HK-2 (cell line): ENCODE data around the gene BNC2.
"Not testable (repeated sequence)": the region's sequence is repeated elsewhere in the genome, so short reads cannot be mapped to it uniquely, and the experiment has no call there.

Source experiments
- DNase-seq: peaks from one replicate; pipeline ENCODE4 v3.0.0-alpha.2; 2018; ENCODE audit not compliant: unreplicated experiment

BNC2 gene

DNA sequence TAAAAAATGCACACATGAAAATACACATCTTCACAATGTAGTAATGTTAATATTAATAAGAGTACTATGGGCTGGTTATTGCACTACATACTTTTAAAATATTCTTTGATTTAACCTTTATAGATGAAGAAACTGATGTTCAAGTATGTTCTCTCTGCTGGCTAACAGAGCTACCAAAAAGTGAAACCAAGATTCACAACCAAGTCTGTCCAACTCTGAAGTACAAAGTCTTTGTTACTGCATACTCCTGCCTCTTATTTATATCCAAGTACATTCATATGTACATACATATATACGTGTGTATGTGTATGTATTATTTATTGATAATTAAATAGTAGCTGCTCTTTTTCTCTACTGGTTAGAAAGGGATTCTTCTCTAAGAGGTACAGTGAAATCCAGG lies 325.6 kb downstream of the BNC2 start:
- DNase-seq: no peak

DNA sequence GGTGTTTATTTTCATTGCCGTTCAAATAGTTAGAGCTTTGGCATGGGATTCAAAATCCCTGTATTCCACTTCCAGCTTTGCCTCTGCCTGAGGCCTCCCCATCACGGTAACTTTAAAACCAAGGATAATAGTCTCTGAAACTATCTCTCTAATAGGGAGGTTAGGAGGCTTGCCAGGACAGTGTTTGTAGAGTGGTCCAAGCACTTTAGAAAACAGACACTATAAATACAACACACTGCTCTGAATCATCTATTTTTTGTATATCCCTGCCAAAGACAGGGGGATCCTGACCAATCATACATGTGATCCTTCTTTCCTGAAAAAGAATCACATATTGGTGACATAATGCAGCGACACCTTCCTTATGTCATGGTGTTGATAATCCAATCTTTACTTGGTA lies 326.8 kb downstream of the BNC2 start:
- DNase-seq: no peak

DNA sequence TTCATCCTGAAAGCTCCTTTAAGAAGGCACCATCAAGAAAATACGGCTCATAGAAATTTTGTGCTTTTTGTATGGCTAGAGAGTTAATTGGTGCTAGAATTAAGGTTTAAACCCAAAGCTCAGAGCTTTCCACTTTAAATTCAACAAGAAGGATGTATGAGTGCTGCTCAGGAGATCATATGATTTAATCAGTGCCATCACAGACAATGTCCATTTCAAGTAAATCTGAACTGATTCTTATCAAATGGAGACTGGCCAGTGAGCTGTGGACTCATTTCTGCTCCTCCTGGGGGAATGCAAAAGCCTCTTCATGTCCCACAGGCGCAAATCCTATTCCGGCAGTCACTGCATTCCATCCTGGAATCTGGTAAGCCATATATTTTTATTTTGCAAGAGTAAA lies 327.2 kb downstream of the BNC2 start:
- DNase-seq: no peak

GRCh38 chr9:16542290-16542689 lies 328.2 kb downstream of the BNC2 start:
- no peak for DNase-seq

GRCh38 chr9:16540743-16541613 lies 329.5 kb downstream of the BNC2 start:
- DNase-seq: no peak

GRCh38 chr9:16539626-16540025 lies 330.8 kb downstream of the BNC2 start:
- DNase-seq: not testable (repeated sequence)

- no peak for DNase-seq
Measured at GRCh38 chr9:16535555-16535954, 334.9 kb downstream of the BNC2 start.

DNA sequence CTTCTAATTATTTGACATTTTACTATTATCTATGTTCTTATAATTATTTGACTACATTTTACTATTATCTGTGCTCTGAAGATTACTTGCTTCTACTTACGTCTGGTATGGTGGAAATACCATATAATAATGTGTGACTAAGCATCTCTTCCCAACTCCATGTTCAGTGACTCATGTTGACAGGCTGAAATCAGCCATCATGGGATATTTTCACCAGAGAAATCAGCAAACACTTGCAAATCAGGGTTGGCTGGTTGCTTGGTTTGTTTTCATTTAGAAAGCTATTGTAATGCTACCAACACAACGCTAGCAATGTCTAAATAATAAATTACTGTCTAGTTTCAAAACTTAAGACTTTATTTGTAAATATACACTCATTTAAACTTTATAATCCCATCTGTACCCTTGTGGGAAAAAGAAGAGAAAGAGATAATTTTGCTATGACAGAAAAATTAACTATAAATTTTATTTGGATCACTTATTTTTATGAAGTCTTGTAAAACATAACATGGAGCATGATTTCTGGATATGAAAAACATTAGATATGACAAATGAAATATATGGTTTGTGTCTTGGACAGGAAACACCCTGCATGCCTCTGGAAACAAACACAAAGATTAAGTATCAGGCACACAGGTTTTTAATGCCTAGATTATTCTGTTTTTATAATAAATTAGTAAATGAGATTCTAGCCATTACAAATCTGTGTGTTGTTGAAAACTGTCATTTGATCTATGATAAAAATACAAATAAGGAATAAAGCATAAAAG lies 337.6 kb downstream of the BNC2 start:
- no peak for DNase-seq

- no peak for DNase-seq
Measured at GRCh38 chr9:16532272-16532671, 338.2 kb downstream of the BNC2 start.

DNA sequence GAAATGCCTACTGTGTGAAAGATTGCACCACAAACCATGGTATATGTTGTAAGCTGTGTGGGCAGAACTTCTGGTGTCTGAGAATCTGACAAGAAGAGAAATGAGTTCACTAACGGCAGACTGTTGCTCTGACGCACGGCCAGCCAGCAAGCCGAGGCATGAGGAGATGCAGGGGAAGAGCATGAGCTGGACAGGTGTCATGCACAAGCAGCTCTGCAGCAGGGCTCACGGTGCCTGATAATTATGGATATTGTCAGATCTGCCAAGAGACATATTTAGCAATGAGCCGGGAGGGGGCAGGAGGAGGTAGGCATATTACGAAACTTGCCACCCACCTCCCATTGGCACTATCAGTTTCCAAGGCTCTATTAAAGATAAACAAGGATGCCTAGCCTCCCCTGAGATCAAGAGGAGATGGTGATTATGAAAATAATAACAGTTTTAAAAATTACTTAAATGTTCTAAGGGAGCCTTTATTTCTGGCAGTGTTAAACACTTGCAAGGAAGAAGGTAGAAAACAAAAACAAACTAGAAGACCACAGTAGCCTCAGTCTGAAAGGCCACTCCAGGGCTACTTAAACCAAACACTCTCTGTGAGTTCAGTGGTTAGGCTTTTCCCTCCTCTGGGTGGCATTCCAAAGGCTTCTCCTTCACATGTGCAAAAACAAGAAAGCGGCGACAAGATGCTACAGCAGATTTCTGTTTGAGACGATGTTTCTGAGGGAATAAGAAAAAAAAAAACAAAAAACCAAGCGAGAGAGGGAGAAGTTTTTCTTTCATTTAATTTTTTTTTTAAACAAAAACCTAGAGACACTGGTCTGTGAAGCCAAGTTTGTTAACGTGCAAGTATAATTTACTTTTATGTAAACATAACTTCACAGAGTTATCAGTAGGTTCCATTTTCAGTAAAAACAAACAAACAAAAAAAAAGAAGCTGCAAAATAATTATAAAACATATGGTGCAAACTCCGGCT lies 339.5 kb downstream of the BNC2 start:
- no peak for DNase-seq

- no peak for DNase-seq
Measured at GRCh38 chr9:16527573-16527972, 342.9 kb downstream of the BNC2 start.

DNA sequence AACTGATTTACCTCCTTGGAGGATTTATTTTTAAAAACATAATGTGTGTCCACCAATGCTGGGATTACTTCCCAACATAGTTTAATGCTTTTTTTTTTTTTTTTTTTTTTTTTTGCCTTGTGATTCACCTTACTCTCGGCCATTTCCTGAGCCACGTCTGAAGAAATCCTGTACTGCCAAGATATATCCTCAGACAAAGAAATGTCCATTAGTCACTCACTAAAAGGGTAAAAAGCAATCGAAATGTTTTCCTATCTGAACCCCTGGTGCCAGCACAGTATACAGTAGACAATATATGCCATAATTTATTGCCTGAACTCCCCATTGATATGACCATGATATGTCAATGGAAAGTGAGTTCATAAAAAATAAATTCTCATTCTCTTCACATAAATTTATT lies 344.1 kb downstream of the BNC2 start:
- no peak for DNase-seq

DNA sequence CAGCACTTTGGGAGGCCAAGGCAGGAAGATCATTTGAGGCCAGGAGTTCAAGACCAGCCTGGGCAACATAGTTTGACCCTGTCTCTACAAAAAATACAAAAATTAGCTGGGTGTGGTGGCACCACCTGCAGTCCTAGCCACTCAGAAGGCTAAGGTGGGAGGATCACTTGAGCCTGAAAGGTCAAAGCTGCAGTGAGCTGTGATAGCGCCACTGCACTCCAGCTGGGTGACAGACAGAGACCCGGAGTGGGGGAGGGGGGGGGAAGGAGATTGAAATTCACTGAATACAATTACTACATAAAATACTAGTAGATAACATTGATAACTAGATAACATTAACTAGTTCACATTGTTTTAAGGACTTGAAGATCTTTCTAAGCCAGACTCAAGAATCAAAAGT lies 345.6 kb downstream of the BNC2 start:
- no peak for DNase-seq

- DNase-seq: no peak
Measured at GRCh38 chr9:16524078-16524477, 346.4 kb downstream of the BNC2 start.

- no peak for DNase-seq
Measured at GRCh38 chr9:16521868-16522411, 348.5 kb downstream of the BNC2 start.

DNA sequence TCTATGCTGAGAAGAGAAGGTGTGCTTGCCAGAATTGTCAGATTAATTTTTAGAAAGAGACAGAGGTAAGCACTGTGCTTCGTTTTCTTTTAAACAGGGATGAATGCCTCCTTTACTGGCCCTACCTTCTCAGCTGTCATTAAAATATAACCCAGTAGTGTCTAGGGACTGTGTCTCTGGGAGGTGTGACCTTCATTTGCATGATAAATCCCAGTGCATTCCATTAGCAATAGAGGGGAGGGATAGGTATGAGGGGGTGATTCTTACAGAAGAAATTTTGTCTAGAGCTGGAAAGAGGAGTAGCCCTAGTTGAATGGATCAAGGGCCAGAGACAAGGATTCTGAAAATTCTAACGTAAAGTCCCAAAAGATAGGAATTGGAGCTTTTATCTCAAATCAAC lies 351.5 kb downstream of the BNC2 start:
- no peak for DNase-seq

DNA sequence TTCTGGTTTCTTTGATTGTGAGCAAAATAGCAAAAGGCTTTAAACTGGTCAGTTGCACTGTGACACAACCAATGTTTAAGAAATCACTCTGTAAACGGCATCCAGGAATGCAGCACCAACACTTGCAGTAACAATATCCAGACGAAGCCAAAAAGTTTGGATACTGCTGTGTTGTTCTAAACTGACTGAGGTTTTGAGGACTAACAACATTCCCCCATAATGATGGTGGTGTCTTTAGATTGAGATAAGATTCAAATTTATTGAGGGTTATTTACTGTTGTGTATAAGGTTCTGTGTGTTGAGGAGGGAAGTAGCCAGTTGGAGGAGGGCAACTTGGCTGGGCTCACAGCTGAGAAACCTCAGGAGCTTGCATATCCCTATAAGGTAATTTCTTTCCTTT lies 353.6 kb downstream of the BNC2 start:
- no peak for DNase-seq

GRCh38 chr9:16515879-16516301 lies 354.6 kb downstream of the BNC2 start:
- no peak for DNase-seq

- DNase-seq: no peak
Measured at GRCh38 chr9:16515207-16515606, 355.3 kb downstream of the BNC2 start.

DNA sequence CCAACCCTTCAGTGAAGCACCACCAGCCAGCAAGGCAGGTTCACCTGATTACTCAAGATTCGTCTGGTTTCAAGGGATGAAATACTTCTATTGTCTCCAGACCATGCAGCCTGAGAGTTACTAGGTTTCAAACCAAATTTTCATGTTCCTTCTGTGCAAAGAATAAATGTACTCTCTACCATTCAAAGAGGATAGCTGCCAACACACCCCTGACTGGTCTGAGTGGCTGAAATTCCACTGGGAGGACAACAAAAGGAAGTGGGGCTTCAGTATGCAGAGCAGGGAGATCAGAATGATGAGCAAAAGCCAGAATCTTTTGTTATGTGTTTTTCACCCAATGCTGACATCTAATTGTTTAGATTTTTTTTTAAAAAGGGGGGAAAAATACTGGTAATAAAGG lies 356.3 kb downstream of the BNC2 start:
- no peak for DNase-seq

- DNase-seq: no peak
Measured at GRCh38 chr9:16512281-16512680, 358.2 kb downstream of the BNC2 start.

DNA sequence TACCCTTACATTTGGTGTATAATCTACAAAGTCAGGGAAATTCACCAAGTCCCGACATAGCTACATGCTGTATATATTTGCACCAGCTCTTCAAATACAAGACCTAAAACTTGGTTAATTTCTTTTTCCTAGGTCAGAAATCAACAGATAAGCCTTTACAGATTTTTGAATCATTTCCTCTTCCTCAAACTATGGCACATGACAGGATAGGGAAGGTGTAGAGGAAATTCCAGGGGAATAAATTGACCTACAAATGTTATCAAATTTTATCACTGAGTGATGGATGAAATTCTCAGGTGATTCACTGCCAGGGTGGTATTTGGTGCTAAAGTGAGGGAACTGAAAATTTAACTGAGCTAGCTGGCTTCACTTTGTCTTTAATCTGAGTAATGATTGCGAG lies 360.0 kb downstream of the BNC2 start:
- DNase-seq: no peak
